ENCODE measurements around the gene SPTSSA. TPM values are rescaled to one million over a fixed set of nuclear protein-coding genes. Genes with fewer than 3 reads are reported as not detected.

SPTSSA gene
- total and polyA plus RNA-seq, 2 donors (not counting 1 experiment from before 2014, with no cell fraction given): 3.8 to 6.9 TPM

DNA sequence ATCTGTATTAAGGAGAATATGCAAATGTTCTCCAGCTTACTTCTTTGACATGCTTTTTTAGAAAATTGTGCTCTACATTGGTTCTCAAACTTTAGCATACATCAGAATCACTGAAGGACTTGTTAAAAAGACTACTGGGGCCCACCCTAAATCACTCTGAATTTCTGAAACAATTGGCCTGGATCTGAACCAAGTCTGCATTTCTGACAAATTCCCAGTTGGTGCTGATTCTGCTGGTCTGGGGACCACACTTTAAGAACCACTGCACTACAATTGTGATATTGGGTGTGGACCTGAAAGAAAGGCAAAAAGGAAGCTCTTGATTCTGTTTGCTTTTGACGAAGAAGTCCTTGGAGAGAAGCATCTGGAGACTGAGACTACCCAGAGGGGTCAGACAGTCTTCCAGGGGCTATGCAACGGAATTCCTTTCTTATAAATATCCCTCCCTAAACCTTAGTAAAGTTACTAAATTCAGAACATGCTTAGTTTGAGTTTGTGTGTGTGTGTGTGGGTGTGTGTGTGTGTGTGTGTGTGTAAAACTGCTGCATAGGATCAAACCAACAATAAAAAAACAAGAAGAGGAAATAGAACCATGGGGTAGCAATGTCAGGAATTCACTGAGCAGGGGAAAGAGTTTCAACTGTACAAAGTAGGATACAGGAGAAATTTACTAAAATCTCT lies 40.6 kb upstream of the SPTSSA start:
- Mint-ChIP-seq H3K27me3 (no peaks in the 10 kb centered on the region), H3K4me3 (no peak overlapping the region), H3K9me3 (ENCODE audit: insufficient read depth) (no peaks in the 10 kb centered on the region), H3K4me1 (no peaks in the 10 kb centered on the region), H3K27ac (no peak overlapping the region)
- Histone ChIP-seq H3K4me3 (ENCODE audit: control extremely low read depth in 1 of 5, extremely low read depth in 1 of 5, insufficient read depth in 1 of 5, low read depth in 2 of 5, low read length in 4 of 5) (no peak overlapping the region), H3K4me1 (ENCODE audit: control insufficient read depth in 2 of 2, insufficient read depth in 2 of 2, low read length in 2 of 2) (no peaks in the 10 kb centered on the region), H3K9me3 (ENCODE audit: control extremely low read depth in 1 of 3, control insufficient read depth in 2 of 3, insufficient read depth in 1 of 3, low read length in 2 of 3) (no peaks in the 10 kb centered on the region), H3K36me3 (replicated peaks in 1 of 2; ENCODE audit: control extremely low read depth in 1 of 2, control insufficient read depth in 1 of 2, extremely low read depth in 1 of 2, insufficient read depth in 2 of 2, low read length in 1 of 2) (no peaks in the 10 kb centered on the region), H3K27me3 (replicated peaks in 1 of 4; ENCODE audit: control extremely low read depth in 1 of 4, control insufficient read depth in 3 of 4, insufficient read depth in 4 of 4, low read length in 3 of 4) (no peaks in the 10 kb centered on the region), H3K79me2 (ENCODE audit: control insufficient read depth, insufficient read depth, low read length) (no peaks in the 10 kb centered on the region), H3K9ac (ENCODE audit: low read length) (no peak overlapping the region), H3K27ac (ENCODE audit: low read length in 2 of 2) (no peak overlapping the region), H4K20me1 (ENCODE audit: control insufficient read depth, insufficient read depth, low read length, poor library complexity, severe bottlenecking) (no peaks in the 10 kb centered on the region), H2AFZ (ENCODE audit: insufficient read depth, low read depth, low read length, poor library complexity, severe bottlenecking) (no peak overlapping the region), H3K4me2 (replicated peaks; ENCODE audit: low read depth, low read length, poor library complexity, severe bottlenecking) (no peak overlapping the region)
- TF ChIP-seq, protein P1, sequence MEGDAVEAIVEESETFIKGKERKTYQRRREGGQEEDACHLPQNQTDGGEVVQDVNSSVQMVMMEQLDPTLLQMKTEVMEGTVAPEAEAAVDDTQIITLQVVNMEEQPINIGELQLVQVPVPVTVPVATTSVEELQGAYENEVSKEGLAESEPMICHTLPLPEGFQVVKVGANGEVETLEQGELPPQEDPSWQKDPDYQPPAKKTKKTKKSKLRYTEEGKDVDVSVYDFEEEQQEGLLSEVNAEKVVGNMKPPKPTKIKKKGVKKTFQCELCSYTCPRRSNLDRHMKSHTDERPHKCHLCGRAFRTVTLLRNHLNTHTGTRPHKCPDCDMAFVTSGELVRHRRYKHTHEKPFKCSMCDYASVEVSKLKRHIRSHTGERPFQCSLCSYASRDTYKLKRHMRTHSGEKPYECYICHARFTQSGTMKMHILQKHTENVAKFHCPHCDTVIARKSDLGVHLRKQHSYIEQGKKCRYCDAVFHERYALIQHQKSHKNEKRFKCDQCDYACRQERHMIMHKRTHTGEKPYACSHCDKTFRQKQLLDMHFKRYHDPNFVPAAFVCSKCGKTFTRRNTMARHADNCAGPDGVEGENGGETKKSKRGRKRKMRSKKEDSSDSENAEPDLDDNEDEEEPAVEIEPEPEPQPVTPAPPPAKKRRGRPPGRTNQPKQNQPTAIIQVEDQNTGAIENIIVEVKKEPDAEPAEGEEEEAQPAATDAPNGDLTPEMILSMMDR (IDR thresholded peaks at IDR 0.05): no peak
- intact Hi-C loops (cut with micrococcal nuclease): no loop called here
- POLR2A ChIA-PET: no interaction called here
- WGBS (ENCODE audit: insufficient coverage): no CpG with 5 or more reads among the region's 2 CpGs
- ATAC-seq (ENCODE audit: low read depth) (no peak), DNase-seq (no peak)
- CTCF ChIA-PET: no interaction called here

DNA sequence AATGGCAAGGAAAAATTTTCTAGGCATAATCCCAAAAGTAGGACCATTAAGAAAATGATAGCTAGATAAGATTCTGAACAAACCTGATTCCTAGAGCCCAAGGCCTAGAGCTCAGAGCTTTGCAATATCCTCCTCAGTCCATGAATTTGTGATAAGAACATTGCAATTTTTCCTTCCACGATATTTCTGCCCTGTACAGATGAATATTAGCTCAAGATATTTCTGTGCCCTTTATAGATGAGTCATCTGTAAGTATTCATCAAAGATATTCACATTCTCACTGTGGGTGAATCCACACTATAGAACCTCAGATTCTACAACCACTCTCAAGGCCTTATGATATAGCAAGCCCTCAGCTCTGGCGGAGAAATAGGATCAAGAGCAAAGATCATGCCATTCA lies 40.0 kb upstream of the SPTSSA start:
- no CpG with 5 or more reads among the region's 2 CpGs for WGBS (ENCODE audit: insufficient coverage)
- H3K27ac ChIP-seq (ENCODE audit: low read length in 2 of 2): no peak overlapping the region
- no peaks in the 10 kb centered on the region for H3K36me3 ChIP-seq (replicated peaks in 1 of 2; ENCODE audit: control extremely low read depth in 1 of 2, control insufficient read depth in 1 of 2, extremely low read depth in 1 of 2, insufficient read depth in 2 of 2, low read length in 1 of 2)
- CTCF ChIA-PET: no interaction called here
- POLR2A ChIA-PET: no interaction called here
- no peaks in the 10 kb centered on the region for H3K27me3 Mint-ChIP-seq
- H4K20me1 ChIP-seq (ENCODE audit: control insufficient read depth, insufficient read depth, low read length, poor library complexity, severe bottlenecking): no peaks in the 10 kb centered on the region
- TF ChIP-seq, protein P1 (IDR thresholded peaks at IDR 0.05): no peak
- no peak for TF ChIP-seq EZH2 (IDR thresholded peaks at IDR 0.05; ENCODE audit: borderline replicate concordance, insufficient read depth, low read depth, low read length, poor library complexity, severe bottlenecking)
- DNase-seq (no peak), ATAC-seq (ENCODE audit: low read depth) (no peak)
- H3K4me1 Mint-ChIP-seq: no peaks in the 10 kb centered on the region
- H3K79me2 ChIP-seq (ENCODE audit: control insufficient read depth, insufficient read depth, low read length): no peaks in the 10 kb centered on the region
- intact Hi-C loops (cut with micrococcal nuclease): no loop called here
- H2AFZ ChIP-seq (ENCODE audit: insufficient read depth, low read depth, low read length, poor library complexity, severe bottlenecking): no peak overlapping the region
- H3K4me3 ChIP-seq (ENCODE audit: control extremely low read depth in 1 of 5, extremely low read depth in 1 of 5, insufficient read depth in 1 of 5, low read depth in 2 of 5, low read length in 4 of 5): no peak overlapping the region
- no peaks in the 10 kb centered on the region for H3K9me3 ChIP-seq (ENCODE audit: control extremely low read depth in 1 of 3, control insufficient read depth in 2 of 3, insufficient read depth in 1 of 3, low read length in 2 of 3)
- H3K27ac Mint-ChIP-seq: no peak overlapping the region
- H3K4me1 ChIP-seq (ENCODE audit: control insufficient read depth in 2 of 2, insufficient read depth in 2 of 2, low read length in 2 of 2): no peaks in the 10 kb centered on the region
- H3K4me3 Mint-ChIP-seq: no peak overlapping the region
- no peak overlapping the region for H3K9ac ChIP-seq (ENCODE audit: low read length)
- no peaks in the 10 kb centered on the region for H3K9me3 Mint-ChIP-seq (ENCODE audit: insufficient read depth)
- H3K27me3 ChIP-seq (replicated peaks in 1 of 4; ENCODE audit: control extremely low read depth in 1 of 4, control insufficient read depth in 3 of 4, insufficient read depth in 4 of 4, low read length in 3 of 4): no peaks in the 10 kb centered on the region
- no peak overlapping the region for H3K4me2 ChIP-seq (replicated peaks; ENCODE audit: low read depth, low read length, poor library complexity, severe bottlenecking)

All from B cell (primary cell).